Tibial artery (tissue), 4 donors: ENCODE data around the gene TAF3.
"Not testable (repeated sequence)": the region's sequence is repeated elsewhere in the genome, so short reads cannot be mapped to it uniquely, and the experiment has no call there.

Source experiments
- DNase-seq, 2 donors: peaks; one replicate each; pipeline ENCODE4 v3.0.0-alpha.2; 2019
- H3K27ac ChIP-seq, 2 donors: fragments of 200-600 bp; sonication (generic) in 1 of 2; 1 replicate in 1 of 2; 2 replicates in 1 of 2; pipeline ENCODE4 v1.5.1; 2018 to 2019; ENCODE audit warnings: mild to moderate bottlenecking in 1 of 2
- H3K27me3 ChIP-seq, 2 donors: fragments of 200-600 bp; sonication (generic) in 1 of 2; one replicate each; pipeline versions ENCODE4 v1.5.1 to v1.6.0; 2016 to 2019
- H3K36me3 ChIP-seq, 3 donors: fragments of 200-600 bp; sonication (generic) in 2 of 3; one replicate each; pipeline ENCODE4 v1.5.1; 2016 to 2019; ENCODE audit warnings: mild to moderate bottlenecking in 2 of 3
- H3K4me1 ChIP-seq, 4 donors: fragments of 200-600 bp; sonication (generic) in 2 of 4; 1 replicate in 3 of 4; 2 replicates in 1 of 4; pipeline ENCODE4 v1.5.1; 2016 to 2019
- H3K4me3 ChIP-seq, 2 donors: fragments of 200-600 bp; sonication (generic) in 1 of 2; 1 replicate in 1 of 2; 2 replicates in 1 of 2; pipeline ENCODE4 v1.5.1; 2018 to 2019; ENCODE audit warnings: mild to moderate bottlenecking in 2 of 2
- H3K9me3 ChIP-seq, 3 donors: fragments of 200-600 bp; sonication (generic) in 1 of 3; one replicate each; pipeline ENCODE4 v1.5.1; 2016 to 2019
- CTCF ChIP-seq, 2 experiments: fragments of 200-600 bp in 1 of 2; fragments of 450-650 bp in 1 of 2; IDR thresholded peaks; one replicate each; pipeline ENCODE4 v1.5.1; 2017 to 2019; ENCODE audit warnings: antibody characterized with exemption in 2 of 2, mild to moderate bottlenecking in 1 of 2, moderate library complexity in 1 of 2
- intact Hi-C: fragments of 100-400 bp; cut with DNase I; formaldehyde crosslinking; loops from one replicate; pipeline ENCODE4 v1.15.0; 2023; ENCODE audit warnings: low total_unique reads

The TAF3 gene

GRCh38 chr10:7804741-7805140 lies 13.6 kb upstream of the TAF3 start:
- intact Hi-C loops = no loop called here
- no peaks in the 10 kb centered on the region for H3K4me1 ChIP-seq
- no peak overlapping the region for H3K27ac ChIP-seq
- DNase-seq = no peak
- no peaks in the 10 kb centered on the region for H3K27me3 ChIP-seq
- no peaks in the 10 kb centered on the region for H3K9me3 ChIP-seq
- H3K4me3 ChIP-seq = no peak overlapping the region
- no peak for TF ChIP-seq CTCF (IDR thresholded peaks at IDR 0.05)
- peaks cover 75 to 90% (median 79%) of the 10 kb centered on the region in 3 donors for H3K36me3 ChIP-seq

- peaks cover 37 to 51% (median 41%) of the 10 kb centered on the region in 3 donors for H3K36me3 ChIP-seq
- TF ChIP-seq CTCF (IDR thresholded peaks at IDR 0.05) = no peak
Observed at GRCh38 chr10:7808686-7809267, 9.5 kb upstream of the TAF3 start.

GRCh38 chr10:7810443-7810842 lies 7.9 kb upstream of the TAF3 start:
- Histone ChIP-seq H3K9me3 (no peaks in the 10 kb centered on the region), H3K27ac (no peak overlapping the region), H3K36me3 (peaks cover 20 to 34% (median 24%) of the 10 kb centered on the region in 3 donors), H3K4me1 (no peaks in the 10 kb centered on the region), H3K27me3 (no peaks in the 10 kb centered on the region), H3K4me3 (no peak overlapping the region)
- no peak for TF ChIP-seq CTCF (IDR thresholded peaks at IDR 0.05)
- intact Hi-C loops = no loop called here
- DNase-seq = no peak

More at GRCh38 chr10:7808686-7809267, 9.5 kb upstream of the TAF3 start:
- Histone ChIP-seq H3K9me3 (no peaks in the 10 kb centered on the region), H3K4me1 (no peaks in the 10 kb centered on the region), H3K27ac (no peak overlapping the region), H3K27me3 (no peaks in the 10 kb centered on the region), H3K4me3 (no peak overlapping the region)
- no peak for DNase-seq
- intact Hi-C loops = no loop called here

- intact Hi-C loops = no loop called here
Observed at GRCh38 chr10:7811000-7811399, 7.3 kb upstream of the TAF3 start.

GRCh38 chr10:7811743-7812142 lies 6.6 kb upstream of the TAF3 start:
- intact Hi-C loops, H3K27ac ChIP-seq, H3K27me3 ChIP-seq, H3K4me1 ChIP-seq, DNase-seq, H3K9me3 ChIP-seq, H3K4me3 ChIP-seq: not testable (repeated sequence)
- H3K36me3 ChIP-seq = peaks cover 14 to 24% (median 21%) of the 10 kb centered on the region in 3 donors

More at GRCh38 chr10:7811000-7811399, 7.3 kb upstream of the TAF3 start:
- no peak for TF ChIP-seq CTCF (IDR thresholded peaks at IDR 0.05)
- Histone ChIP-seq H3K9me3 (no peaks in the 10 kb centered on the region), H3K4me1 (no peaks in the 10 kb centered on the region), H3K27me3 (peaks cover 0 to under 1% of the 10 kb centered on the region in 2 donors), H3K36me3 (peaks cover 17 to 29% (median 24%) of the 10 kb centered on the region in 3 donors), H3K27ac (no peak overlapping the region), H3K4me3 (no peak overlapping the region)
- no peak for DNase-seq

- no peaks in the 10 kb centered on the region for H3K9me3 ChIP-seq
- peaks cover 0 to 7% (median 7%) of the 10 kb centered on the region in 3 donors for H3K36me3 ChIP-seq
- no peaks in the 10 kb centered on the region for H3K4me1 ChIP-seq
- DNase-seq = no peak
- H3K27ac ChIP-seq = no peak overlapping the region
- H3K4me3 ChIP-seq = no peak overlapping the region
- intact Hi-C loops = no loop called here
- no peak for TF ChIP-seq CTCF (IDR thresholded peaks at IDR 0.05)
- H3K27me3 ChIP-seq = peaks cover 0 to 3% of the 10 kb centered on the region in 2 donors
Observed at GRCh38 chr10:7813481-7813880, 4.8 kb upstream of the TAF3 start.
